HG02938 (cell line): Measurements from ENCODE around the gene ZNF700.
"Not testable (repeated sequence)": the region's sequence is repeated elsewhere in the genome, so short reads cannot be mapped to it uniquely, and the experiment has no call there.

ENCODE experiments used
- ATAC-seq: cut with Tn5 transposase; IDR thresholded peaks from one replicate; pipeline ENCODE4 v1.9.1; 2021; ENCODE audit warnings: mild to moderate bottlenecking, moderate library complexity; ENCODE audit not compliant: unreplicated experiment

The ZNF700 gene

GRCh38 chr19:11924886-11925650 lies at the start of gene ZNF700:
Gene ZNF700, plus strand, starts transcription at chr19:11925107. Its CDS starts 104 bp downstream, at chr19:11925211.
- ATAC-seq: peak; percentile 85

GRCh38 chr19:11879687-11880266 lies 45.1 kb upstream of the ZNF700 start:
- ATAC-seq: not testable (repeated sequence)

GRCh38 chr19:11880598-11880997 lies 44.3 kb upstream of the ZNF700 start:
- ATAC-seq: no peak

- no peak for ATAC-seq
These were observed 43.6 kb upstream of the ZNF700 start for GRCh38 chr19:11881151-11881800.

GRCh38 chr19:11882606-11883005 lies 42.3 kb upstream of the ZNF700 start:
- ATAC-seq: no peak

GRCh38 chr19:11887234-11887610 lies 37.7 kb upstream of the ZNF700 start:
- no peak for ATAC-seq

- ATAC-seq: no peak
These were observed 37.0 kb upstream of the ZNF700 start, which contains the start of gene ZNF69 for GRCh38 chr19:11887611-11888531. Gene ZNF69, plus strand, starts transcription at chr19:11887782. Its CDS starts 142 bp downstream, at chr19:11887924.

- ATAC-seq: not testable (repeated sequence)
These were observed 35.0 kb upstream of the ZNF700 start for GRCh38 chr19:11889901-11890300.

GRCh38 chr19:11890634-11891033 lies 34.3 kb upstream of the ZNF700 start:
- ATAC-seq: no peak

GRCh38 chr19:11894851-11895250 lies 30.1 kb upstream of the ZNF700 start:
- ATAC-seq: no peak

GRCh38 chr19:11902228-11902627 lies 22.7 kb upstream of the ZNF700 start:
- no peak for ATAC-seq

- no peak for ATAC-seq
These were observed 19.0 kb upstream of the ZNF700 start for GRCh38 chr19:11905928-11906327.

- ATAC-seq: not testable (repeated sequence)
These were observed 13.0 kb upstream of the ZNF700 start for GRCh38 chr19:11911937-11912336.

GRCh38 chr19:11914417-11915051 lies 10.4 kb upstream of the ZNF700 start:
- ATAC-seq: not testable (repeated sequence)

- no peak for ATAC-seq
These were observed 2.9 kb upstream of the ZNF700 start for GRCh38 chr19:11921852-11922495.

GRCh38 chr19:11925651-11926187 lies 812 bp downstream of the ZNF700 start:
- ATAC-seq: not testable (repeated sequence)

- ATAC-seq: no peak
These were observed 2.3 kb downstream of the ZNF700 start for GRCh38 chr19:11927227-11927626.

- no peak for ATAC-seq
These were observed 6.1 kb downstream of the ZNF700 start for GRCh38 chr19:11931051-11931450.

- ATAC-seq: no peak
These were observed 6.6 kb downstream of the ZNF700 start for GRCh38 chr19:11931513-11931912.

- ATAC-seq: not testable (repeated sequence)
These were observed 10.9 kb downstream of the ZNF700 start for GRCh38 chr19:11935829-11936228.
